HG03342 (cell line): ENCODE data around the gene EMSY.

ENCODE experiments used
- ATAC-seq: cut with Tn5 transposase; IDR thresholded peaks from one replicate; pipeline ENCODE4 v1.9.1; 2021; ENCODE audit warnings: mild to moderate bottlenecking, moderate library complexity; ENCODE audit not compliant: unreplicated experiment

The EMSY gene

GRCh38 chr11:76453248-76453647 is 8.4 kb downstream of the EMSY start:
- no peak for ATAC-seq

- ATAC-seq, result no peak
Measured at GRCh38 chr11:76455331-76455730, 10.5 kb downstream of the EMSY start.

- no peak for ATAC-seq
Measured at GRCh38 chr11:76455931-76456330, 11.1 kb downstream of the EMSY start.

- no peak for ATAC-seq
Measured at GRCh38 chr11:76456571-76456970, 11.8 kb downstream of the EMSY start.

- no peak for ATAC-seq
Measured at GRCh38 chr11:76459299-76459698, 14.5 kb downstream of the EMSY start.

GRCh38 chr11:76459846-76460245 is 15.0 kb downstream of the EMSY start:
- no peak for ATAC-seq

GRCh38 chr11:76462317-76462716 is 17.5 kb downstream of the EMSY start:
- ATAC-seq, result no peak

GRCh38 chr11:76465701-76466100 is 20.9 kb downstream of the EMSY start:
- no peak for ATAC-seq

- ATAC-seq, result no peak
Measured at GRCh38 chr11:76466666-76467065, 21.8 kb downstream of the EMSY start.

GRCh38 chr11:76469141-76469540 is 24.3 kb downstream of the EMSY start:
- no peak for ATAC-seq

- no peak for ATAC-seq
Measured at GRCh38 chr11:76471382-76471781, 26.6 kb downstream of the EMSY start.

GRCh38 chr11:76480241-76480640 is 35.4 kb downstream of the EMSY start:
- ATAC-seq, result no peak

- ATAC-seq, result no peak
Measured at GRCh38 chr11:76491644-76492043, 46.8 kb downstream of the EMSY start.

GRCh38 chr11:76493040-76493439 is 48.2 kb downstream of the EMSY start:
- ATAC-seq, result no peak

GRCh38 chr11:76493626-76494539 is 49.1 kb downstream of the EMSY start:
- no peak for ATAC-seq

GRCh38 chr11:76495019-76495418 is 50.2 kb downstream of the EMSY start:
- no peak for ATAC-seq

GRCh38 chr11:76496174-76496573 is 51.4 kb downstream of the EMSY start:
- ATAC-seq, result no peak

- no peak for ATAC-seq
Measured at GRCh38 chr11:76501526-76502202, 56.8 kb downstream of the EMSY start.

- no peak for ATAC-seq
Measured at GRCh38 chr11:76506833-76507232, 62.0 kb downstream of the EMSY start.

- ATAC-seq, result no peak
Measured at GRCh38 chr11:76510060-76511047, 65.5 kb downstream of the EMSY start.
